HG03378 (cell line): ENCODE results near the gene TNS2.
"Not testable (repeated sequence)": the region's sequence is repeated elsewhere in the genome, so short reads cannot be mapped to it uniquely, and the experiment has no call there.

Experiments
- ATAC-seq: cut with Tn5 transposase; IDR thresholded peaks from one replicate; pipeline ENCODE4 v1.9.1; 2021; ENCODE audit warnings: mild to moderate bottlenecking, moderate library complexity; ENCODE audit not compliant: unreplicated experiment

Gene TNS2, protein sequence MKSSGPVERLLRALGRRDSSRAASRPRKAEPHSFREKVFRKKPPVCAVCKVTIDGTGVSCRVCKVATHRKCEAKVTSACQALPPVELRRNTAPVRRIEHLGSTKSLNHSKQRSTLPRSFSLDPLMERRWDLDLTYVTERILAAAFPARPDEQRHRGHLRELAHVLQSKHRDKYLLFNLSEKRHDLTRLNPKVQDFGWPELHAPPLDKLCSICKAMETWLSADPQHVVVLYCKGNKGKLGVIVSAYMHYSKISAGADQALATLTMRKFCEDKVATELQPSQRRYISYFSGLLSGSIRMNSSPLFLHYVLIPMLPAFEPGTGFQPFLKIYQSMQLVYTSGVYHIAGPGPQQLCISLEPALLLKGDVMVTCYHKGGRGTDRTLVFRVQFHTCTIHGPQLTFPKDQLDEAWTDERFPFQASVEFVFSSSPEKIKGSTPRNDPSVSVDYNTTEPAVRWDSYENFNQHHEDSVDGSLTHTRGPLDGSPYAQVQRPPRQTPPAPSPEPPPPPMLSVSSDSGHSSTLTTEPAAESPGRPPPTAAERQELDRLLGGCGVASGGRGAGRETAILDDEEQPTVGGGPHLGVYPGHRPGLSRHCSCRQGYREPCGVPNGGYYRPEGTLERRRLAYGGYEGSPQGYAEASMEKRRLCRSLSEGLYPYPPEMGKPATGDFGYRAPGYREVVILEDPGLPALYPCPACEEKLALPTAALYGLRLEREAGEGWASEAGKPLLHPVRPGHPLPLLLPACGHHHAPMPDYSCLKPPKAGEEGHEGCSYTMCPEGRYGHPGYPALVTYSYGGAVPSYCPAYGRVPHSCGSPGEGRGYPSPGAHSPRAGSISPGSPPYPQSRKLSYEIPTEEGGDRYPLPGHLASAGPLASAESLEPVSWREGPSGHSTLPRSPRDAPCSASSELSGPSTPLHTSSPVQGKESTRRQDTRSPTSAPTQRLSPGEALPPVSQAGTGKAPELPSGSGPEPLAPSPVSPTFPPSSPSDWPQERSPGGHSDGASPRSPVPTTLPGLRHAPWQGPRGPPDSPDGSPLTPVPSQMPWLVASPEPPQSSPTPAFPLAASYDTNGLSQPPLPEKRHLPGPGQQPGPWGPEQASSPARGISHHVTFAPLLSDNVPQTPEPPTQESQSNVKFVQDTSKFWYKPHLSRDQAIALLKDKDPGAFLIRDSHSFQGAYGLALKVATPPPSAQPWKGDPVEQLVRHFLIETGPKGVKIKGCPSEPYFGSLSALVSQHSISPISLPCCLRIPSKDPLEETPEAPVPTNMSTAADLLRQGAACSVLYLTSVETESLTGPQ (N-terminal part only)

DNA sequence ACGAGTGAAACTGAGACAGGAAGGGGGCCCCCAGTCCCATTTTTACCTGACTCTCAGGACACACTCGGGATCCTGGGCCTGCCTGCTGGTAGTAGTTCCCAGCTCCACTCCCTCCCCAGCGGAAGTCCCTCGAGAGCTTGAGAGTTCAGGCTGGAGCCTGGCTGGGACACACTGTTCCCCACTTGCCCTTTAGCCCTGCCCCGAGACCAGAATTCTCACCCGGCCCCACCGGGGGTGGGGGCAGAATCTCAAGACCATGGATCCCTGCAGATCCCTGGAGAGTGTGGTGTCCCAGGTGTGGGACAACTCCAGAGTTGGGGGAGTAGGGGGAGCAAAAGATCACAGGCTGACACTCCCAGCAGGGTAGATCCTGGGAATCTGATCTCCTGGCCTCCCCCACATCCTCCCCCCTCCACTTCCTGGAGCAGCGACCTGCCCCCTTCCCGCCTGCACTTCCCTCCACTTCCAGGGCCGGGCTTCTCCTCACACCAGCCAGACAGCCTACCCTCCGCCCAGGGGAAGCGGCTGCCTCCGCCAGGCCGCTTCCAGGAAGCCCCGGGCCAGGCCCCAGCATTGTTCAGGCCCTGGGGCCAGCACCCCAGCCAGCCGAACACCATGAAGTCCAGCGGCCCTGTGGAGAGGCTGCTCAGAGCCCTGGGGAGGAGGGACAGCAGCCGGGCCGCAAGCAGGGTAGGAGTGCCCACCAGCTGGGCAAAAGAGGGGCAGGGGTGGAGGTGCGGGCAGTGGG lies at the start of gene TNS2:
Gene TNS2 (plus strand): TSS at position 495 of the 748 bp plus-strand sequence. CDS start 121 bp downstream, at position 616.
- ATAC-seq = no peak

DNA sequence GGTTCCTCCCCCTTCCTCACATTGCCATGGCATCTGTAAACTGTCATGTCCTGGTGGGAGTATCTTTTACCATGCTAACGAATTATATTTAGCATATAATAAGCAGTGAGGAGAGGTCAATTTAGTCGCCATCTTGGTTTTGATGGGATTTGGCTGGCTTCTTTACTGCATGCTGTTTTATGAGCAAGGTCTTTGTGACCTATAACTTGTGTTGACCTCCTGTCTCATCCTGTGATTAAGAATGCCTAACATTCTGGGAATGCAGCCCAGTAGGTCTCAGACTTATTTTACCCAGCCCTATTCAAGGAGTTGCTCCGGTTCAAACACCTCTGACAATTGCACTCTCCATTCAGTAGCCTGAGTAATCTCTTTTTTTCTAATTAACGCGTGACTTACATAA lies 45.7 kb upstream of the TNS2 start:
- ATAC-seq = no peak

- no peak for ATAC-seq
Measured at GRCh38 chr12:53004582-53004981, 45.3 kb upstream of the TNS2 start.

- no peak for ATAC-seq
Measured at GRCh38 chr12:53005215-53005985, 44.5 kb upstream of the TNS2 start.

DNA sequence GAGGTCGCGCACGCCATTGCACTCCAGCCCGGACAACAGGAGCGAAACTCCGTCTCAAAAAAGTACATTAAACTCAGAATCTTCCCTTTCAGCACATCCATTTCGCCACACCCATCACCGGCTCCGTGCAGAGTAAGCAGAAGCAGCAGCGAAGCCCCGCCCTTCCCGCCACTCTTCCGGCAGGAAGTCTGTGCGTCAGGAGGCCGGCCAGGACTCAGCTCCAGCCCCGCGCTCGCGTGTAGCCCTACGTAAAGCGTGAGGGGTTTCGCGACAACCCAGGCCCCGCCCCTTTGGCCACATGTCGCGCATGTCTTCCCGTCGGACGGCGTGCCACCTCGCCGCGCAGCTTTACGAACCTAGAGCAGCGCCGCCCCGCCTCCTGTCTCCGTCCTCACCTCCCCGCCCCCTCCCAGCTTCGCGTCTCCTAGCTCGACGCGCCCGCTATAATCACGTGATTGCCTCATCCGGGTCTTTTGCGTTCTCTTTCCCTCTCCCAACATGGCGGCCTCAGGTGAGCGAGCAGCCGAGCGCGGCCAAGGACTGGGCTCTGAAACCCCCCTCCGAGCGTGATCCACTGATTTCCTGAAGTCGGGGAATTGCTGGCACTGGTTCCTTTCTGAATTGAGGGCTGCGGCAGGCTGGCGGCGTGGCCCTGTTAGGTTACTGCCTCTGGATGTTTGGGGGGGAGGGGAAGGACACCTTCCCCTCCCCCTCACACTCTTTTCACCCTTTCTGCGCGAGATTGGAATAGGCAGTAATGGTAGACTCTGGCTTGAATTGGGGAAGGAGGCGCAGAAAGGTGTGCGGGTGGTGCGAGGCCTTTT lies 43.7 kb upstream of the TNS2 start, which contains the start of gene EIF4B:
Gene EIF4B (plus strand): TSS at position 471 of the 824 bp plus-strand sequence. CDS start 28 bp downstream, at position 499.
- ATAC-seq = peak; percentile 91

GRCh38 chr12:53006810-53007309 lies 43.0 kb upstream of the TNS2 start:
- ATAC-seq = no peak

- ATAC-seq = no peak
Measured at GRCh38 chr12:53007343-53007742, 42.5 kb upstream of the TNS2 start.

- ATAC-seq = not testable (repeated sequence)
Measured at GRCh38 chr12:53008760-53009159, 41.1 kb upstream of the TNS2 start.

DNA sequence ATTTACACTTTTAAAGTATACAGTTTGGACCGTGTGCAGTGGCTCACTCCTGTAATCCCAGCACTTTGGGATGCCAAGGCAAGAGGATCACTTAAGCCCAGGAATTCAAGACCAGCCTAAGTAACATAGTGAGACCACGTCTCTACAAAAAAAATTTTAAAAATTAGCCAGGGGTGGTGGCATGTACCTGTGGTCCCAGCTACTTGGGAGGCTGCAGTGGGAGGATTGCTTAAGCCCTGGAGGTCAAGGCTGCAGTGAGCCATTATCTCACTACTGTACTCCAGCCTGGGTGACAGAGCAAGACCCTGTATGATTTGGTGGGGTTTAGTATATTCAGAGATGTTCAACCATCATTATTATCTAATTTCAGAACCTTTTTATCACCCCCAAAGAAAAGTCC lies 38.9 kb upstream of the TNS2 start:
- ATAC-seq = no peak

DNA sequence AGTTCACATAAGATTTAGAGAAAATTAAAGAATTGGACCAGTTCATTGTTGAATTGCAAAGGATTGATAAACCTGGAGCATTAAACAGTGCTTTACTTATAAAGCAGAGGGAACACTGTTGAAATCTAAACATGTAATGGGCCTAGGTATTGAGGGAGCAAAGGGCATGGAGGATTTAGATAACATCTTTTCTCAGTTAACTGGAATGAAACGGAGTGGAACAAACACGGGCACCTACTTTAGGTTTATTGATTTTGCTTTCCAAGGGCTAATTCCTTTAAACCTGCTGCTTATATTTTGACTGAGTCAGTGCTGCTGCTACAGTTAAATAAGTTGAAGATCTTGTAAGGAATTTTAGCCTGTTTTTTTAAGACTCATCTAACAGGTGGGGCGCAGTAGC lies 38.0 kb upstream of the TNS2 start:
- no peak for ATAC-seq

DNA sequence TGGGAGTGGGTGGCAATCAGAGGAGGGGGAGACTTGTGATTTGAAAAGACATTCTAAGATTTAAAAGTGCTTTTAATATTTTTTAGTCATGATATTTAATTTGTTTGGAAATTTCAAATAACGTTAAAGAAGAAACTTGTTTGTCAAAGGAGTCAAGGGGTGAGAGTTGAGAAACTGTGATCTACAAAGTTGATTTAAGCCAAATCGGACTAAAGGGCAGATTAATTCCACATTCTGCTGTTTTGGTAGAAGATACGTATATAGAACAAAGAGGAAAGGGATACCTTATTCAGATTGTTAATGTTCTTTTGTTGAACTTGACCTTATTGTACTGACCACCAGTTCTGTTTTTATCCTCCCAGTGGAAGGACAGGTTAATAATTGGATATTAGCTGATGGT lies 36.9 kb upstream of the TNS2 start:
- ATAC-seq = no peak

GRCh38 chr12:53014709-53015108 lies 35.2 kb upstream of the TNS2 start:
- ATAC-seq = no peak

GRCh38 chr12:53025250-53025649 lies 24.6 kb upstream of the TNS2 start:
- no peak for ATAC-seq

DNA sequence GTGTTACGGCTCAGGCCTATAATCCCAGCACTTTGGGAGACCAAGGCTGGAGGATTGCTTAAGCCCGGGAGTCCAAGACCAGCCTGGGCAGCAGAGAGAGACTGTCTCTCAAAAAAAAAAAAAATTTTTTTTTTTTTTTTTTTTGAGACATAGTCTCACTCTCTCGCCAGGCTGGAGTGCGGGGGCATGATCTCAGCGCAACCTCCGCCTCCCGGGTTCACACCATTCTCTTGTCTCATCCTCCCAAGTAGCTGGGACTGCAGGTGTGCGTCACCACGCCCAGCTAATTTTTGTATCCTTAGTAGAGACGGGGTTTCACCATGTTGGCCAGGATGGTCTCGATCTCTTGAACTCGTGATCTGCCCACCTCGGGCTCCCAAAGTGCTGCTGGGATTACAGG lies 22.9 kb upstream of the TNS2 start:
- not testable (repeated sequence) for ATAC-seq

- ATAC-seq = no peak
Measured at GRCh38 chr12:53031616-53032015, 18.2 kb upstream of the TNS2 start.

DNA sequence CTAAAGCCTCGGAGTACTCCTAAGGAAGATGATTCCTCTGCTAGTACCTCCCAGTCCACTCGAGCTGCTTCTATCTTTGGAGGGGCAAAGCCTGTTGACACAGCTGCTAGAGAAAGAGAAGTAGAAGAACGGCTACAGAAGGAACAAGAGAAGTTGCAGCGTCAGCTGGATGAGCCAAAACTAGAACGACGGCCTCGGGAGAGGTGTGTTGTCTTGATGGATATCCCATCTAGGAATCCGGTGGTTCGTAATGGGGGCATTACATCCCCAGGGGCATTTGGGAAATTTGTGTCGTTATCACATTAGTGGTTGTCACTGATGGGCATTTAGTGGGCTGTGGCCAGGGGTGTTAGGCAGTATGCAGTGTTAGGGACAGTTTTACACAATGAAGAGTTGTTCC lies 16.0 kb upstream of the TNS2 start:
- ATAC-seq = not testable (repeated sequence)

- ATAC-seq = no peak
Measured at GRCh38 chr12:53034459-53034858, 15.4 kb upstream of the TNS2 start.

DNA sequence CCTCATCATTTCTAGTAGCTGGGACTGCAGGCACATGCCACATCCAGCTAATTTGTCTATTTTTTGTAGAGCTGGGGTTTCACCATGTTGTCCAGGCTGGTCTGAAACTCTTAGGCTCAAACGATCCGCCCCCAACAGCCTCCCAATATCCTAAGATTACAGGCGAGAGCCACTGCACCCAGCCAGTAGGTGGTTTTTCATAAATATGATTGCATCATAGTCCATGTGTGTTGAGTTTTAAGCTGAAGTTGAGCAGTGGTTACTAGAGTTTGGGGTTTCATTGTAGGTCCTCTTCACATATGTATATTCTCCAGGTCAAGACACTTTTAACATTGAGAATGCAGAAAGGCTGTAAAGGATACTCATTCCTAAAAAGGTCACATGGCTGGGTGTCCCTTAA lies 13.1 kb upstream of the TNS2 start:
- no peak for ATAC-seq
